Measurements from ENCODE around the gene PRDM5.
A peak's percentile ranks its signal among the peaks of the same experiment; 100 is the strongest.
"Not testable (repeated sequence)": the region's sequence is repeated elsewhere in the genome, so short reads cannot be mapped to it uniquely, and the experiment has no call there.

The PRDM5 gene

DNA sequence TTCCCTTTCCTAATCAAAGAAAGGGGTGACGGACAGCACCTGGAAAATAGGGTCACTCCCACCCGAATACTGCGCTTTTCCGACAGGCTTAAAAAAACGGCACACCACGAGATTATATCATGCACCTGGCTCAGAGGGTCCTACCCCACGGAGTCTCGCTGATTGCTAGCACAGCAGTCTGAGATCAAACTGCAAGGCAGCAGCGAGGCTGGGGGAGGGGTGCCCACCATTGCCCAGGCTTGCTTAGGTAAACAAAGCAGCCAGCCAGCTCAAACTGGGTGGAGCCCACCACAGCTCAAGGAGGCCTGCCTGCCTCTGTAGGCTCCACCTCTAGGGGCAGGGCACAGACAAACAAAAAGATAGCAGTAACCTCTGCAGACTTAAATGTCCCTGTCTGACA lies 180.9 kb downstream of the PRDM5 start:
- DNase-seq: not testable (repeated sequence)

DNA sequence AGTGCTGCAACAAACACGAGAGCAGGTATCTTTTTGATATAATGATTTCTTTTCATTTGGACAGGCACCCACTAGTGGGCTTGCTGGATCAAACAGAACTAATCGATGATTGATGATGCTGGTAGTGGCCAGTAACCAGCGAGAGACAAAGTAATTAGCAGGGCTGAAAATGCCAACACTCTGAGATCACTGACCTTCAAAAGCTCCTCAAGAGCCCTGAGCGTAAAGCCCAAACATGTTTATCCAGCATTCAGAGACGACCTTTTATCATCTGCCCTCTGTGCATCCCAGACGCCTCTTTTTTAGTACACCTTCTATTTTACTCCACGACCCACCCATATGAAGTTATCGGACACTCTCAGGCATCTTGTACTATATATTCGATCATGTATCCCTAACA lies 186.2 kb downstream of the PRDM5 start:
- no peak for DNase-seq

DNA sequence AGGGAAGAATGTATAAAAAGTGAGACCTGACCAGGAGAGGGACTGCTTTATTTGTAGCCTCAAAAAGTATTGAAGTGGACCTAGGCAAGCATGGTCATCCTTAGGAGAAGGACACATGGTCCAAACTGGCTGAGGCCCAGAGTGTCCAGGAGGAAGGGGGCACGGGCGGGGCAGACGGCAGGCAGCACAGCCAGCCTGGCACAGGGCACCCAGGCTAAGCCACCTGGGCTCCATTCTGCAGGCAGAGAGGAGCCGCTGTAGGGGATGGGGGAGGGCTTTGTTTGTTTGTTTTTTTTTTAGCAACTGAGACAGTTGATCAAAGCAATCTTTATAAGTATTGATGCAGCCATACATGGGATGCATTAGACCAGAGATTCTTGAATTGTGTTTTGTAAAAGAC lies 188.6 kb downstream of the PRDM5 start:
- no peak for DNase-seq

DNA sequence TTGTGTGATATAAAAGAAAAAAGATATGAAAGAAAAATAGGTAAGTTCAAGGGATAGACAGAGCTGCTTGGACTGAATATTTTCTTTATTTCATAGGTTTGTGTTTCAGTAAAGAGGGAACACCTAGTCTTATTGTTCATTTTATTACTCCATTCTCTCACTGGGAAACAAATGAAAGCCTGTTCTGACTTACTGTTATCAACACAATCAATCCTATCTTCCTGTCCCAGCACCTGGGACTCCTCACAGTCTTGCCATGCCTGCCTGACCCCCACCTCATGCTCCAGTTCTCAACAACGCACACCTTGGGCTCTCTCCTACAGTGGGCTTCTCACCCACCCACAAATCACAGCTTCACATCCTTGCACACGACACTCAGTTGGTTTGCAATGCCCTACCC lies 189.5 kb downstream of the PRDM5 start:
- DNase-seq: no peak

DNA sequence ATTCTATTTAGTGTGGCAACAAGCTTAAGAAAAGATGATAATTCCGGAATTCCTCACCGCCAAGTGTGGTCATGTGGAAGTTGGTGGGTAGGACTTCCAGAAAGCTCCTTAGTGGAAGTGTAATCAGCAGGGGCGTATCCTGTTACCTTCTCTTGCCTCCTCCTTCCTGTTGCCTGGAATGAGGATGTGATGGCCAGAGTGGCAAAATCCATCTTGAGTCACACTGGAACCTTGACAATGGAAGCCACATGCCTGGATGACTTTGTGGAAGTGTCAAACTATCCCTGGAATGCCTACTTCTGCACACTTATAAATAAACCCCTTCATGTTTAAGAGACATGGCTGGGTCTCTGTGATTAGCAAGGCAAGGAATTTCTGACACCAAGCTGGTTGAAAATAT lies 191.0 kb downstream of the PRDM5 start:
- no peak for DNase-seq

DNA sequence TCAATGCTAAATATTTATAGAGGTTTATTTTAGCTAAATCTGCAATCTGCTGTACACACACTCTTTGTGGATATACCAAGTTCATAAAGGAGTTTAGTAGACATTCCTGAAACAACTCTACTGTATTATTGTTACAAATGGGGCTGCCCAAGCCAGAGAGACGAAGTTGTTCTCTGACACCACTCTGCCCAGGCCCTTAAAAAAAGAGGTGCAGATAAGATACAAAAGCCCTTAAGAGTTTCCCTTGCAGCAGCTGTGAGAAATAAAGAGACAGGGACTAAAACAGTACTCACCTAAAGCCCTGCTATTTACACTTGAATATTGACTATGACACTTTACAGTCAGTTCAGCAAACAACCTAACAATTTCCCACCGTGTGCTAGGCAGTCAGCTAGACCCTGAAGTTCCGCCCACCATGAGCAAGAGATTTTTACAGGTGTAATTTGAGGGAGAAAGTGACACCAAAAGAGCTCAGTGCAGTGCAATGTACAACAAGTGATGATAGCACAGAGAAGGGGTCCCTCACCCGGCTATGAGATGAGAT lies 191.7 kb downstream of the PRDM5 start:
- no peak for DNase-seq

DNA sequence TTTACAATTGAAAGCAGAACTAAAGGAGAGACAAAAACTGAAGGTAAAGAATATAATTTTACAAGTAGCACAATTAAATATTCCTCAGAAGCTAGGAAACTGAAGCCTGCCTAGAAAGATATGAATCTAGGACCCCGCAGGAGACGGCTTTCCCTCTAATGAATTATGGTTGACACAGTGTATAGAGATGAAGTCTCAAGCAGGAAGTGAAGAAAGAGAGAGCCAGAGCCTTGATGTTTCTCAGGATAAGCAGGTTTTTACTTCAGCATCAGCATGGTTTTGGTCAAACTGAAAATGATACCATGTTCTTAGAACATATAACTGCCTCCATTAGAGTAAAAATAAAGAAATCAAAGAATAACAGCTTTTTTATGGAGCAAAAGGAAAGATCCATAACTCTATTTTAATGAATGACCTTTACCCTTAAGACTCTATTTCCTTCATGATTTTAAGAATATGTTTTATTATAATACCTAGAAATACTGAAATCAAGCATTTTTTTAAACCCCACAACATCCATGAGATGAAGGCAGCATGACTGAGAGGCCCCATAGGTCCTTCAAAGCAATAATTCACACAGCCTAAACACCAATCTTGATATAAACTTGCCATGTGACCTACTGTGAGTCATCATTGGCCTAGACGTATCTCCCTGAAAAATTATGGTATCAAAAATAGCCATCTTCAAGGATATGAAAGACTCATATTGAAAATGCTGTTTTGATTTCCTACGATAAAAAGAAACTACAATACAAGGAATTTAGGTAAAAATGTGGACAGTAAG lies 193.4 kb downstream of the PRDM5 start:
- no peak for DNase-seq

DNA sequence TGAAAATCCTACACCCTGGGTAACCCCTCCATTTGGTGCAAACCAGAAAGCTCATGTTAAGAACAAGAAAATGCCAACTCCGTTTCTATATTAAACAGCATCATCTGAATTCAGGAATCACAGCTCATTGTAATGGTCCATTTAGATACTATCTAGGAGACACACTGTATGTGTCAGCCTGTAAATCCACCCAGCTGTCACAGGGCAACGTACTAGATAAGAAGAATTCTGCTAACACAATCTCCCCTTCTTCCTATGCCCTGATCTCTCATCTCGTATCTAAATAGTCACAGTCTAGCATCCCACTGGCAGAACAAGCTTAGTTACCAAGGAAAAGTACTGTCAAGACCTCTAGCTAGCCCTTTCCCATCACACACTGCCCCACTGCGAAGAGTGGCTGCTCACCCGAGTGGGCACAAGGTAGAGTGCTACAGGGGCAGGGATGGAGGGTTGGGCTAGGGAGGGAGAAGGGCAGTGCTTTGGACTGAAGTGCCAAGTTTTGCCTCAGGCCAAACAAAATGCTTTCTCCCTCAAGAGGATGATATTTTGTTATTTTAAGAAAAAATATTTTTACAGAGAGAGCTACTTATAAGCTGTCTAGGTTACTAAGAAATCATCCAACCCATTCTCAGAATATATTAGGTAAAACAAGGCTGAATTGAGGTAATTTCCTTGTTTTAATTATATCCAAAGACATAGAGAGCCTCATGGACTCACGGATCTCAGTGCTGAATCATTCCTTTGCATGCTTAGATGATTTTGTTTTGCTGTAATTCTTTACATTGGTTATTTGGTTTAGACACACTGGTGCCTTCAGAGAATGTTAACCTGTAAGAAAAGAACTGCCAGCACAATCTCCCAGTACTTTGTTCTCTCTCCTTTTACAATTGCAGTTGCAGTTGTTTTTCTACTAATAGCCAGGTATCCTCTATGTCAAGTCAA lies 196.6 kb downstream of the PRDM5 start:
- DNase-seq: no peak

DNA sequence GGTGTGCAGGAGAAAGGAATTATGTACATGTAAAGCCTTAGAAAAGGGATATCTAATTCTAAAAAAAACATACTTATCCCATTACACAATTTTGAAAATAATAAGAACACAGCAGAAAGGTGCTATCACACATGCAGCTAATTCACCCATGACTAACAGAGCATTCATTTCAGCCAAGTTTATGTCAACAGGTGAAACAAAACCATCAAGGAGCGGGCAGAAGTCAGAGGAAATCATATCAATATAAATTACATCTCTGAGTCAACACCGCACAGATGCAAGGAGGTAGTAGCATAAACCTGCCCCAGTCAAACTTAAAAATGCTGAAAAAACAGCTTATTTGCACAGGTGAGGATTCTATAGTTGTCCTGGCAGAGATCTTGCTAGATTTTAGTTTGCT lies 197.9 kb downstream of the PRDM5 start:
- no peak for DNase-seq

DNA sequence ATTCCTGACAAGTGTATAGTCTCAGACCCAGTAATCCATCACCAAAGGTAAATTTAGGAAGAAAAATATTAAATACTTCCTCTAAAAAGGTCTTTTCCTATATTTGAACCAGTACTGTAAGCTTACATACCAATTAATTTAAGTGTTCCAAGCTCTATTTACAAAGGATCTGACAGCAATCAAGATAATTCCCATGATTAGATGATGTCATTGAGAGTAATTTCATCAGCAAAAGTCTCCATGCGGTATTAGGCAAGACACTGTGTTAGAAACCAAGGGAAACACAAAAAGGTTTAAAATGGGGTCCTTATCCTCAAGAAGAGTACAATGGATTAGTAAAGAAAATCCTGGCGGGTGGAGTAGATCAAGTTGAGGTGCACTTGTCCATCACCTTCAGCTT lies 198.5 kb downstream of the PRDM5 start:
- DNase-seq: no peak

DNA sequence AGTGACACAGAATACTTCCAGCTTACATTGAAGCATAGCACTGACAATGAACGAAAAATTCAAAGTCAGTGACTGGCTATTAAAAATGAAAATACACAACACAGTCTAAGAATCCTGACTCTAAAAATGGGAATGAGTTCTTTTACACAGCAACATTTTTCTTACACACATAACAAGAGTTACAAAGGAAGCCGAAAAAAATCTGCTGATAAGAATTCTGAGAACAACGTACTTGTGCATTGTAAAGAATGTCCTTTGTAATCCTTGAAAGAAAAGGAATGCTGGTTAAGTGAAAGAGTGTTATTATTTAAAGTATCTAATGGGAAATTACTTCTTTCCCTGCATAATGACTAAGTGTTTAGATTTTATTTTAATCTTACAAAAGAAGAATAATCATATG lies 199.4 kb downstream of the PRDM5 start:
- no peak for DNase-seq

DNA sequence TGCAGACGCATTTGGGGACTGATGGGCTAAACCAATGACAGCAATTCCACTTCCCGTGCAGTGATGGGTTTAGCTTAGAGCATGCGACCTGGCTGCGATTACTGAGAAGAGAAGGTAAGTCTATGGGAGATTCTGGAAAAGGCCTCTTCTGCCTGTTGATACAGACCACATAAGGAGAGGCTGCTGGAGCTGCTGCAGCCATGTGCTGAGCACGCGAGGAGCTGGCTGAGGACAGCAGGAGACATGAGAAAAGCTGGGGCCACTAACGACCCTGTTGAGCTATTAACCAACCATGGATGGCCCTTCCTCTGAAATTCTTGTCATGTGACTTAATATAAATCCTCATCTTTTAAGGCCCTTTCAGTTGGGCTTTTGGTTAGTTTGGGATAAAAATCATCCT lies 199.9 kb downstream of the PRDM5 start:
- no peak for DNase-seq

DNA sequence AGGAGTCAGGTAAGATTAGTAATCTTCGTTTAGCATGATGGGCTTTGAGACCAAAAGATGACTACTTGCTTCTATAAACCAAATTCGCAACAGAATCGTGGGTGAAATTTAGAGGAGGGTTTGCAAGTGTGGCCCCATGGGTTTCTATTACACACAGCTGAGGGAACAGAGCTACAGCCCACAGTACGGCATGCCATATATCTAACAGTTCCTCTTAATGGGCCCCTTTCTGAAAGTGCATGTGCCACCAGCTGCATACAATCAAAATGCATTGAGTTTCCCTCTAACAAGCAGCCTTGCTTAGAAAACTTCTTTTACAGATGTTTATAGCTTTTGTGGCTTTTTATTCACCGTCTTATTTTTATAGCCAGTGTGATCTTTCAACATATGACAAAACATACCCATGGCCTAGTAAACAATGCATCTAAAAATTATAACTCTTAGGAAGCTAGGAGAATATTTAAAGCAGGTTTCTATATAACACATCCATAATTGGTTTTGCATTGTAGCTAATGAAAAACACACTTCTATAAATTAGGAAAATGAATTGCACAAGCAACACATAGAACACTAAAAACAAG lies 202.1 kb downstream of the PRDM5 start:
- no peak for DNase-seq

DNA sequence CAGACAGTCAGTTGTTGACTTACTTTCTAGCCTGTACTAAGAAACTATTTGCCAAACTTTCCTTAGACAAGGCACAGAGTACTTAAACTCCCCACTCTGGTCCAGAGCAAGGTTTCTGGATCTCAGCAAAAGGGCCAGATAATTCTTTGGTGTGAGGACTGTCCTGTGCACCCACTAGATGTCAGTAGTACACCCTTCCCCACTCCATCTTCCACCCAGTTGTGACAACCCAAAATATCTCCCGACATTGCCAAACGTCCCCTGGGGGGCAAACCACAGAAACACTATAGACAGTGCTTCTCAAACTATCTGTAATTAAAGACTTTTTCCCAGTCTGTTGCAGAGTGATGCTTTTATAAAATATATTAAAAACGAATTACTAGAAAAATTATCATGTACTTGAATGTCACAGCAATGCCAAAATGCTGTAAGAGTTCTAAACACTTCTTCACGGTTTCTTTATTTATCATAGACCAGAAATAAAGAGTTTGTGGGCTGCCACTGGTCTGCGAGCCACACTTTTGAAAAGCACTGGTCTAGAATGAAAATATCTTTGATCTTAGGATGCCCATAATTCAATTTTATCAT lies 203.5 kb downstream of the PRDM5 start:
- DNase-seq: peak; percentile 49

DNA sequence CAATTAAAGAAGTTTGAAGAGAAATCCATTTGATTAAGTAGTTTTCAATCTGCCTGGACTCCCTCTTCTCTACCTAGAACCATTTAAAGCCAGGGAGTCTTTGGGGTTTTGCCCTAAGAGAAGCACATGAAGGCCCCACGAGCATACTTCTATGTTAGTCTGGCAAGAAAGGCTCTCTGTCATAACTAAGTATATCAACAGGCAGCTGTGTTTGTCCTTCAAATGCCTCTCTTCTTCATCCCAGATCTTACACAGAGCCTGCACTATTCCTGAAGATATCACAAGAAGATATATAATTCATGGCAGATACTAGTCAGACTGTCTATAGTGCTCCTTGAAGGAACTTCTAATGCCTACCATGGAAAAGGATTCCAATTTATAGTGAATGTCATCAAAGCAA lies 206.2 kb downstream of the PRDM5 start:
- DNase-seq: no peak

DNA sequence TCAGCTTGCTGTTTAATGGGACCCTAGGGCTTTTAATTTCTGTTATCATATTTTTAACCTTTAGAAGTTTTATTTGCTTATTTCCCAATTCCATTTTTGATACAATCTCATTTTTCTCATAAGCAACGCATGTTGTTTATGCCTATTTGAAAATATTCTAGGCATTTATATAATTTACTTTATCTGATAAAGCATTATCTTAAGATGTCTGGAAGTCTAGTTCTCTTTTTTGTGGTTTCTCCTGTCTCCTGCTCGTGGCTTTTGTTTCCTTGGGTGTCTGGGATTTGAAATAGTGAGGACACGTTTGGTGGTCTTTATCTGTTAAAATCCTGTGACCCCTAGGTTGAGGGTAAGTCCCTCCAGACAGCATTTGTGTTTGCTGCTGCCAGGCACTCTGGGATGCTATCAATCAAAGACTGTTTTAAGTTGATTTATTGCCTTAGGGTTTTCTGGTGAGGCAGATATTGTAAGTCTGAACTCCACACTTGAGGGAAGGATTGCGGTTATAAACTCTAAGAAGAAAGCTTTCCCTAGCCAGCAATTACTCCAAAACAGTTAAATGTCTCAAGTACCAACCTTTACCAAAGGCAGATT lies 208.0 kb downstream of the PRDM5 start:
- no peak for DNase-seq

DNA sequence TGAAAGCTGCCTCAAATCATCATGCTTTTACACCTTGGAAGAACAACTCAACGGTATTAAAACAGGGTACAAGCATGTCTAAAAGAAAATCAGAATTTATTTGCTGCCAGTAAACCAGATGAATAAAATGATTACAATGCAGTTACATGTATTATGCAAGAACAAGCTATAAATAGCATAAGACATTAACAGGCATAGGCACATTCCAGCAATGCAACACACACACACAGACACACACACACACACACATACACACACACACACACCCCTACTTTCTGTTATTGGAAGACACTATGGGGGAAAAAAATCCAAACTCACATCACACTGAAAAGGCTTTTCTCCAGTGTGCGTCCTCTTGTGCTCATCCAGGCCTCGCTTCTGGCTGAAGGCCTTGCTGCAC lies 212.5 kb downstream of the PRDM5 start:
- no peak for DNase-seq

DNA sequence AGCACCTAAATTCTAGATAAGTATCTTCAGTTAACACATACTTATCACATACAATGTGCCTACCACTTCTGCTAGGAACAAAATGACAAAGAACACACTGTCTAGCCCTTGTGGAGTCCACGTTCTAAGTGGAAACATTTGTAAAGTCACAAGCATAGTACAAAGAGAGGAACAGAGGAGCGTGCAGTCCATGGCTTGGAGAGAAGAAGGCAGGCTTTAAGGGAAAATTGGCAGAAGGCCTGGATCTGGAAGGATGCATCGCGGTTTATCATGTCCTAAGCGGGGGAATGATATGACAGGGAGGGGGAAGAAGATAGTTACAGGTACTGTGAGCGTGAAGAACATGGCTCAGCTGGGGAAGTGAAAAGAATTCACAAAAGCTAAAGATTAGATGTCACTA lies 218.0 kb downstream of the PRDM5 start:
- no peak for DNase-seq

DNA sequence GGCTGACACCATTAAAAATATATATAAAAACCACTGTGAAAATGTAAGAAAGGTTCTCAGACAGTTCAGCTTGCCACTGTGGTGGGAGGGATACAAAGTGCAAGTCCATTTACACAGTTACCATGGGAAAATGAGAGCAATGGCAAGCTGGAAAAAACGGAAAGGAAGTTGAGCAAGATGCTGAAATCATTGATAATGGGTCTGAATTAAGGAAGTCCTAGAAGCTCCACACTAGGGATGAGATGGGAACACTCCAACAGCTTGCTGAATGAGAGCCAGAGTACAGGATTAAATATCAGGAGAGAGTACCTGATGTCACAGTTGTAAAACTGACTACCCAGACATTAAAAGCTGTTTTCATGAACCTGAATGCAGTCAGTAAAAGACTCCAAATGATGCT lies 218.6 kb downstream of the PRDM5 start:
- DNase-seq: peak; percentile 38

DNA sequence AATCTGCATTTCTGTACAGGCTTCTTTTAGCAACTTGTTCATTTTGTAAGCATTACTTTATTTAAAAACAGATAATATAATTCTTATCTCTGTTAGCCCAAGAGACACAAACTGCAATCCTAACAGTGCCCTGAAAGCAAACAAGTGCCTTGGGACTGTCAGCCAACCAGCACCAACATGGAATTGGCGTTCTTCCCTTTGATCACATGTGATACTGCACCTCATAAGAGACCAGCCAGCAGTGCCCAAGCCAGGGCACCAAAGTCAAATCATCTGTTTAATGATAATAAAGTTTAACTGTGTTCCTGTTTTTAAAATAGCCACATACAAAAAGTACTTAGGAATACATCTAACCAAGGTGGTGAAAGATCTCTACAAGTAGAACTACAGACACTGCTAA lies 223.2 kb downstream of the PRDM5 start:
- no peak for DNase-seq

DNA sequence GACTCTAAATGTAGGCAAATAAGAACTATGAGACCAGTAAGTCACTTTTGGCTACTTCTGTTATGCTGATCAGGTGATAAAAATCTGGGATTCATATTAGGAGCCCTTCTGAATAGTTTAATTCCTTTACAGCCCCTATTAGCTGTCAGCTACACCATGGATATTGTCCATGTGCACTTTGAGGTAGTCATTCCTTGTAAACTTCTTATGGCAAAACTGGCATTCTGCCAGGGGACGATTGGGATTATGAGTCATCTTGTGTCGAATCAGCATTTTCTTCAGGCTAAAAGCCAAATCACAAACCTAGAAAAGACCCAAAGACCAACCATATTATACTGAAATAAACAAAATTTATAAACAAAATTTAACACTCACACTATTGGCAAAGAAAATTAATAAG lies 227.6 kb downstream of the PRDM5 start:
- DNase-seq: no peak

DNA sequence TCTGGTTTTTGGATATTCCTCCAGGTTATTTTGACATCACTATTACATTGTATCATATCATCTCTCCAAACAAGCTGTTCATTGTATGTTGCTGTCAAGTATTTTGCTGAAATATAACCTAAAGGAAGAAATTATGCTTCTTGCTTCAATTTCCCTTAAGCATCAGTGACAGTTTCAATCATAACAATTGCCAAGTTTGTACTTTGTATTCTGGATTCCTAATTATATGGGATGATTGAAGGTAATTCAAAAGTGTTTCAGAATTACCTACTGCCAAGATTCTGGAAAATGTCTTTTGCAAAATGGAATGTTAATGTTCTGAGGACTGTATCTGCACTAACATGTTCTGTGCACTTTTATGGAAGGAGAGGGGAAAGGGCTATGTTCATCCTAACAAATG lies 228.7 kb downstream of the PRDM5 start:
- DNase-seq: no peak

DNA sequence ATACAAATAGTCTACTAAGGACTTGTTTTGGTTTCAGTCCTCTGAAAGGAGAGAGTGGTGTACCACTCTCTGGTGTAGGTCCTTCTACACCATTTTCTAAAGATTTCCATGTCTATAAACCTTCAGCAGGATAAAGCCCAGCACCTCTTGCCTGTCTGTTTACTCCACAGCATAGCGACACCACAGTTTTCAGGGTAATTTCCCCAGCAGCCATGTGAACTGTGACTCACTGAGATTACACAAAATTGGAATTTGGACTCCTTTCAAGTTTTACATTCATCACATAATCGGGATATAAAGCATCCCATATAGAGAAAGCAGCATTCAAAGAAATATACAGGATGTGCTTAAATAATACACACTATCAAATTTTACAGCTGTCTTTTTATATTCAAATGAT lies 229.6 kb downstream of the PRDM5 start:
- no peak for DNase-seq
